Hindlimb muscle (tissue), 1 donor: Measurements from ENCODE around the gene SPIN2A. TPM values are rescaled to one million over a fixed set of nuclear protein-coding genes. Genes with fewer than 3 reads are reported as not detected.
A peak's percentile ranks its signal among the peaks of the same experiment; 100 is the strongest.
"Not testable (repeated sequence)": the region's sequence is repeated elsewhere in the genome, so short reads cannot be mapped to it uniquely, and the experiment has no call there.

ENCODE experiments used
- DNase-seq: peaks from one replicate; pipeline ENCODE4 v3.0.0-alpha.2; 2013
- polyA plus RNA-seq: library from polyadenylated mRNA; unstranded; fragments of 120-200 nt; gene quantifications from one replicate; pipeline ENCODE4 v1.2.1, GENCODE V29; 2013; ENCODE audit not compliant: insufficient read length

SPIN2A gene
- polyA plus RNA-seq = 3.4 TPM

GRCh38 chrX:57137073-57137472, at the start of gene SPIN2A:
Gene SPIN2A (minus strand): TSS chrX:57137397. CDS start chrX:57136597, 800 bp downstream.
- DNase-seq = peak; percentile 19

DNA sequence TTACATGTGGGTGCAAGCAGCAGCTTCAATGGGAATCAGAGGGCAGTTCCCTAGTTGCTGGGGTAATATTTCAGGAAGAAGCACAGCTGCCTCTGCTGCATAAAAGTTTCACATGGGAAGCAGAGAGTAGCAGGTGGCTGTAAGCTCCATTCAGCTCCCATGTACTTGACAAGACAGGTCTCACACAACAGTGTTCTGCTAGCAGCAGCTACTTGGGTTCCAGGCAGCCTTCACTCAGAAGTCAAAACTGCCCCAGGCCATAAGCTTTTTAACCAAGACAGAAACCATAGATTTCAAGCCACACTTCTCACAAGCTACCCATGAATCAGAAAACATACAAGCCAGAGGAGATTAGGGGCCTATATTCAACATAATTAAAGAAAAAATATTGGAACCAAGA, 41.4 kb upstream of the SPIN2A start:
- no peak for DNase-seq

GRCh38 chrX:57177070-57177469, 39.9 kb upstream of the SPIN2A start:
- no peak for DNase-seq

DNA sequence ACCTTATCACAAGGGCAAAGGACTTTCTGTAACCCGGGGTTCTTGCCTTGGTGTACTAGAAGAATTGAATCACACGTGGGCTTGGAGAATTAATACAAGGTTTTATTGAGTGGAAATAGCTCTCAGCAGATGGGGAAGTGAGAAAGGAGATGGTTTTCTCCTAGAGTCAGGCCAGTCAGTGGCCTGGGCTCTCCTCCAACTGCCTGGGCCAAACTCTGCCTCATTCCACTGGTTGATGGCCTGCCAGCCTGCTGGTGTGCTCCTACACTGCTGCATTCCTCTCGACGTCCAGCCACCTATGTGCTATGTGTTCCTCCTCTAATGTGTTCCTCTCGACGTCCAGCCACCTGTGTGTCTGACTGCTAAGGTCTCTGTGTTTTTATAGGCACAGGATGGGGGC, 35.3 kb upstream of the SPIN2A start:
- no peak for DNase-seq

- DNase-seq = peak; percentile 11
These were observed 19.3 kb upstream of the SPIN2A start for GRCh38 chrX:57156397-57157049.

DNA sequence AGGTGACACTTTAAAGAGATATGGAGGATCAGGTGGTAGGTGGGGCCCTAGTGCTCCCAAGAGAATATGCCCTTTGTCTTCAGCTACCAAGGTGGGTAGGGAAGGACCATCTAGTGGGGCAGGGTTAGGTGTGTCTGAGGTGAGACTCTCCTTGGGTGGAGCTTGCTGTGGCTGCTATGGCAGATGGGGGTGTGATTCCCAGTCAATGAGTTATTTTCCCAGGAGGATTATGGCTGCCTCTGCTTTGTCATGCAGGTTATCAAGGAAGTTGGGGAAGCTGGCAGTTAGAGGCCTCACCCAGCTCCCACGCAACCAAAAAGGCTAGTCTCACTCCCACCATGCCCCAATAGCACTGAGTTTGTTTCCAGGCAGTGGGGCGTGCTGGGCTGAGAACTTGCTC, 18.0 kb upstream of the SPIN2A start:
- no peak for DNase-seq

DNA sequence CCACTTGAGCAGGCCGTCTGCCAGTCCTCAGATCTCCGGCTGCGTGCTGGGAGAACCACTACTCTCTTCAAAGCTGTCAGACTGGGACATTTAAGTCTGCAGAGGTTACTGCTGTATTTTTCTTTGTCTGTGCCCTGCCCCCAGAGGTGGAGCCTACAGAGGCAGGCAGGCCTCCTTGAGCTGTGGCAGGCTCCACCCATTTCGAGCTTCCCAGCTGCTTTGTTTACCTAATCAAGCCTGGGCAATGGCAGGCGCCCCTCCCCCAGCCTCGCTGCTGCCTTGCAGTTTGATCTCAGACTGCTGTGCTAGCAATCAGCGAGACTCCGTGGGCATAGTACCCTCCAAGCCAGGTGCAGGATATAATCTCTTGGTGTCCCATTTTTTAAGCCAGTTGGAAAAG, 15.0 kb upstream of the SPIN2A start:
- not testable (repeated sequence) for DNase-seq

GRCh38 chrX:57138674-57139073, 1.5 kb upstream of the SPIN2A start:
- no peak for DNase-seq

DNA sequence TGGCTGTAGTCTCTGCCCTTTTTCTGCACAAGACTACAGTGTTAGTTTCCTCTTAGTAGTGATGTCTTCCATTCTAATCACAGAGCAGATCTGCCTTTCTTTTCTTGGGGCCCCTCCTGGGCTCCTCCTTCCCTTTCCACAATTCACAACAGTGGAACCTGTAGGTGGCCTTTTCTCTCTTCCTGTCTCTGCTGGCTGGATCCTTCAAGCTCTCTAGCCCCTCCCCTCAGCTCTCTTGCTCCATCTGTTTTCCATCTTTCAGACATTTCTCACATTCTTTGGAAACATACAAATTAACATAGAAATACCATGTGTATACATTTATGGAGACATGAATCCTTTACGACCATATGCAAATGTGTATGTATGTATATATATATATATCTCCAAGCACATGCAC, 304 bp upstream of the SPIN2A start:
- peak; percentile 30 for DNase-seq

DNA sequence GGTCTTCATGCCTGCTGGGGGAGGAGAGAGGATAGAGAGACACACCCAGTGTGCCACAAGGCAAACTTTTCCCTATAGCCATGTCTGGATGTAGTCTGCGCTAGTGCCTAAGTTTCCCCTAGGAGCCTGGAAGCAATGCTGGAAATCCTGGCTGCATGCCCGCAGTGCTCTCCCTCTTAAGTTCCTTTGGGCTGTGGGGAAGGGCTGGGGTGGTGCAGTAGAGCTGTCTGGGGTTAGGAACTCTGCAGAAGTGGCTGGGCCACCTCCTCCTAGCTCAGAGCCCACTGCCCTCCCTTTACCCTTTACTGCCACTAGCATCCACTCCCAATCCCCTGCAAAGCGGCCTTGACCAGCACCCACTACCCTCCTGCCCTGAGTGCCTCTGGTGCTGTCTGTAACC, 608 bp downstream of the SPIN2A start:
- DNase-seq = not testable (repeated sequence)

DNA sequence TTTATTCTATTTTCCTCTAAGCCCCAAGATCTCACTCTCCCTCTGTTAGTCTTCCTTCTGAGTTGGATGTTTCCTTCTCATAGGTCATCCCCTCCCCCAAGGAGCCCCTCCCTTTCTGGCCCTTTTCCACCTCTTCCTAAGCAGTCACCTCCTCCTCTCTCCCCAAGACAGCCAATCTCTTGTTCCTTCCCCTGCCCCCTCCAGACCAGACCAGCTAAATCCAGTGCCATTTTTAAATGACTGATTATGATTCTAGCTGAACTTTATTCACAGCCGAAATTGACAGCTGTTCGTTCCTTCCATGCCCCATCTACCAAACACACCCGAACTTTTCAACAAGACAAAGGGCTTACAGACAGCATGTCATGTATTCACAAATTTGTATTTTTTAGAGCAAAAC, 1.9 kb downstream of the SPIN2A start:
- no peak for DNase-seq

DNA sequence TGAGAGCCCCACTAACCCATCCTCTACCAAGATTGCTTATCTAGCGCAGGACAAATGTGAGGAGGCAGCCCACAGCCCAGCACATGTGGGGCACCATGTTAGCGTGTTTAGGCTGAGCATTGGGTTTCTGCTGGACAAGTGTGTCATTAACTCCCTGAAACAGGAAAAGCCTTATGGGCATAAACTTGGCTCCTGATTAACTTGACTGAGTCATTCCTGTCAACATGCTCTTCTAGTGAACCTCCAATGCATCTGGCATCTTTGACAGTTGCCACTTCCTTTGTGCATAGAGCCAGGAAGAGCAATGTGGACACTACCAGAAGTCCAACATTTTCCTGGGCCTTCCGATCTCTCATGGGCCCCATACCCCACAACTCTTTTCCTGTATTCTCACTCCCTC, 2.5 kb downstream of the SPIN2A start:
- no peak for DNase-seq

GRCh38 chrX:57133706-57134105, 3.5 kb downstream of the SPIN2A start:
- no peak for DNase-seq

DNA sequence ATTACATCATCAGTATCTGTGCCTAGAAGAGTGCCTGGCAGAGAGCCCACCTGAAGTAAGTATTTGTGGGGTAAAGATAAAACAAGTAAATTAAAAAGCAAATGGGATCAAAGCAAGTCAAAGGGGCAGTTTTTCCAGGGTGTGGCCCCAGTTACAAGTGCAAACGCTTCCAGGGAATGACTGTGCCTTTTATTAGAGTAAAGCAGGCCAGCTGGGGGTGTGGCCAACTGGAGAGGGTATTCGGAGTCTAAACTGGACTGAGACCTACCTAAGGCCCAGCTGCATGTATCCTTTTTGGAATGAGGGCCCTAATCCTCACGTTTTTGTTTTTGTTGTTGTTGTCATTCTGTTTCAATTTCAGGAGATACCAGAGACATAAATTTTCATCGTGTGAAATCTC, 3.9 kb downstream of the SPIN2A start:
- not testable (repeated sequence) for DNase-seq

DNA sequence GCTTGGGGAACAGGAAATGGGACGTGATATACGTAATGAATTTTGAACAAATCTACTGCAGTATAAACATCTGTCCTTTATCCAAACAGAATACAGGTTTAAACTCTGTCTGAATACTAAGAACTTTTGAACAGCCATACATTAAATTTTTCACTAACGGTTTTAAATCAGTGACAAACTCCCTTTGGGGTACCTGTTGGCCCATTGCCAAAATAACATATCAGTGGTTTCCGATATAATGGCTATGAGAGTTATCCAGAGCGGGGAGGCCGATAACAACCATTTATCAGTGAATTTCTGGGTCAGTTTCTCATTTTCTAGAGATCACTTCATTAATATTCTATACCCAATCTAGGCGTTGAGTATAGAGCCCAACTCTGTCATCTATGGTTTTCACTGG, 5.2 kb downstream of the SPIN2A start:
- DNase-seq = no peak

DNA sequence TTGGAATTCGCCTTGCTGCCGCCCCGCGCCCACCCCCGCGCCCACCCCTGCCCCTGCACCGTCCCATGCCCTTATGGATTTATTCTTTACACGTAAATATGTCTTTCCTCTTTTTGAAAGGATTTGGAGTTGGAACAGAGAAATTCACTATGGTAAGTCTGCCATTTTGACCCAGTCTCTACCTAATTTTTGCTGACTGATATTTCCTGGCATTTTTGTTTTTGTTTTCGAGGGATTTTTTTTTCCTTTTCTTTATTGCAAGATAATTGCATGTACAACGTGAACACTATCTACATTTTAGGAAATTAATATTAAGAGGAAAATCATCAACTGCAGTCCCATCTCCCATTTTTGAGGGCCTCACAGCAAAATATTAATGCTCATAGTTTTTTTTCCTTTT, 15.4 kb downstream of the SPIN2A start:
- DNase-seq = no peak

GRCh38 chrX:57121162-57121755, 15.9 kb downstream of the SPIN2A start, which contains the start of gene SPIN2B:
Gene SPIN2B (minus strand): TSS chrX:57121548.
- peak; percentile 81 for DNase-seq

GRCh38 chrX:57120619-57121161, 16.5 kb downstream of the SPIN2A start:
- peak; percentile 11 for DNase-seq

- no peak for DNase-seq
These were observed 17.8 kb downstream of the SPIN2A start for GRCh38 chrX:57119416-57119815.

- DNase-seq = not testable (repeated sequence)
These were observed 19.6 kb downstream of the SPIN2A start for GRCh38 chrX:57117566-57117965.

GRCh38 chrX:57104921-57105398, 32.2 kb downstream of the SPIN2A start:
- DNase-seq = no peak

- DNase-seq = no peak
These were observed 32.8 kb downstream of the SPIN2A start for GRCh38 chrX:57104406-57104805.

DNA sequence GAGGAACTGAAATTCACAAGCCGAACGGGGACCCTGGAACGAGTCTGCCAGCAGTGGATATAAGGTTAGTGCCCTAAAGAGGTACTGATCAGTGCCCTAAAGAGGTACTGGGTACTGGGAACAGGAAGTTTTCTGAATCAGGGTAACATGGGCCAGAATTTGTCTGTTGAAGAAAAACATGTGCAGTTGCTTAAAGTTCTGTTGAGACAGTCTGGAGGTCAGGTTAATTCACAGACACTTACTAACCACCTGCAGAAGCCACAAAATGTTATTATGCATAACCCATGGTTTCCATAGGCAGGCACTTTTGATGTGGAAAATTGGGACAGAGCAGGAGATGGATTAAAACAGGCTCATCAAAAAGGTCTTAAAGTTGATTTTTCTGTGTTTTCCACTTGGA, 33.7 kb downstream of the SPIN2A start:
- DNase-seq = no peak

DNA sequence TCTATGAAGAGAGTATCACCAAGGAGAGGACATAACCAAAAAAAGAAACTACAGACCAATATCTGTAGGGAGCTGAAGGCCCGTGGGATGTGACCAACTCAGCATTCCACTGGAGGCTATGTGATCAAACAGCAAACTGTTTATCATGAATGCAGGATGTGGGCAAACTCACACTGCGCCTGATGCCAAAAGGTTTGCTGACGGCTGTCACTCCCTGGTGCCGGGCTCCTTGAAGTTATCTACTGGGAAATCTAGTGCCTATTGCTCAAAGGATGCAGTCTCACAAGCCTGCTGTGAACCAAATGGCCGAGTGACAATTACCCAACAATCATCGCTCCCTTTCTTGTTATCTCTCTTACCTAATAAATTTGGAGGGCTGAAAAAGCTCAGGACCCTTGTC, 34.3 kb downstream of the SPIN2A start:
- DNase-seq = not testable (repeated sequence)
